ENCODE results near the gene ULBP3.
"Not testable (repeated sequence)": the region's sequence is repeated elsewhere in the genome, so short reads cannot be mapped to it uniquely, and the experiment has no call there.

ULBP3 gene

DNA sequence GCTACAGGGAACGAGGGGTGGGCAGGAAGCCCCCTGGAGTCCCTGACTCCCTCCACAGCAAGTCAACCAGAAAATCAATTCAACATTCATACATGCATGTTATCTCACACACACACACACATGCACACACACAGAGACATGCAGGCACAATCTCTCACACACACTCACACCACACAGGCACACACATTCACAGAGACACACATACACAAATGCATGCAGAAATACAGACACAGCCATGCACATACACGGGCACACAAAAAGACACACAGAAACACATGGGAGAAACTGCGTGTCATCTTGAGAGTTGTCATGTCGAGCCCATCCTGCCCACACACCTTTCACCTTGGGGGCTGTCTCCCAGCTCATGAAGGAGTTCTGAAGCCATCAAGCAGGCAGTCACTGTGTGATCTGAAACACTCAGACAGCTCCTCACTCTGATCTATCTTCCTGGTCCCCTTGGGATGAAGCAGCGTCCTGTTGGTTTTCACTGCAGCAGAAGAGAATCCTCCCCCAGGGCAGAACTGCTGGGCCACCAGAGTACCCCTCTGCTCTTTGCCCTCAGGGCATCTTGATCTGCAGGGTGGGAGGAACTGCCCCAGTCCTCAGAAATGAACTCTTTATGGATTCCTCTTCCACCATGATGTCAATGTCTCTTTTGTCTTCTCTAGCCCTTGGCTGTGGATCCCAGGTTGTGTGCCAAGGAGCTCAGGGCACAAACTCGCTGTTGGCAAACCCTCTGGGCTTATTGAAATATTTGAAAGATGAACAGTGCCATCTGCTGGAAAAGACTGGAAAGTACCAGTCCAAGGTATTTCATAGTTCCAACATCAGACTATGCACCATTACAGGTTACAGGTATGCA, 52.4 kb downstream of the ULBP3 start:
- H3K4me3 ChIP-seq (replicated peaks; ENCODE audit: insufficient read depth, low read length) = no peak overlapping the region
- H3K27ac ChIP-seq (replicated peaks) = no peak overlapping the region
- peak in 1 of 2 experiments; percentile 52 for DNase-seq (ENCODE audit: low read depth in 1 of 2, low spot score in 1 of 2)
- peaks cover 22% of the 10 kb centered on the region for H3K27me3 ChIP-seq (ENCODE audit: insufficient read depth, poor library complexity, severe bottlenecking)
- TF ChIP-seq, protein P1, sequence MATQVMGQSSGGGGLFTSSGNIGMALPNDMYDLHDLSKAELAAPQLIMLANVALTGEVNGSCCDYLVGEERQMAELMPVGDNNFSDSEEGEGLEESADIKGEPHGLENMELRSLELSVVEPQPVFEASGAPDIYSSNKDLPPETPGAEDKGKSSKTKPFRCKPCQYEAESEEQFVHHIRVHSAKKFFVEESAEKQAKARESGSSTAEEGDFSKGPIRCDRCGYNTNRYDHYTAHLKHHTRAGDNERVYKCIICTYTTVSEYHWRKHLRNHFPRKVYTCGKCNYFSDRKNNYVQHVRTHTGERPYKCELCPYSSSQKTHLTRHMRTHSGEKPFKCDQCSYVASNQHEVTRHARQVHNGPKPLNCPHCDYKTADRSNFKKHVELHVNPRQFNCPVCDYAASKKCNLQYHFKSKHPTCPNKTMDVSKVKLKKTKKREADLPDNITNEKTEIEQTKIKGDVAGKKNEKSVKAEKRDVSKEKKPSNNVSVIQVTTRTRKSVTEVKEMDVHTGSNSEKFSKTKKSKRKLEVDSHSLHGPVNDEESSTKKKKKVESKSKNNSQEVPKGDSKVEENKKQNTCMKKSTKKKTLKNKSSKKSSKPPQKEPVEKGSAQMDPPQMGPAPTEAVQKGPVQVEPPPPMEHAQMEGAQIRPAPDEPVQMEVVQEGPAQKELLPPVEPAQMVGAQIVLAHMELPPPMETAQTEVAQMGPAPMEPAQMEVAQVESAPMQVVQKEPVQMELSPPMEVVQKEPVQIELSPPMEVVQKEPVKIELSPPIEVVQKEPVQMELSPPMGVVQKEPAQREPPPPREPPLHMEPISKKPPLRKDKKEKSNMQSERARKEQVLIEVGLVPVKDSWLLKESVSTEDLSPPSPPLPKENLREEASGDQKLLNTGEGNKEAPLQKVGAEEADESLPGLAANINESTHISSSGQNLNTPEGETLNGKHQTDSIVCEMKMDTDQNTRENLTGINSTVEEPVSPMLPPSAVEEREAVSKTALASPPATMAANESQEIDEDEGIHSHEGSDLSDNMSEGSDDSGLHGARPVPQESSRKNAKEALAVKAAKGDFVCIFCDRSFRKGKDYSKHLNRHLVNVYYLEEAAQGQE (IDR thresholded peaks at IDR 0.05; ENCODE audit: insufficient replicate concordance, low read depth) = no peak
- peak; percentile 13 for TF ChIP-seq CTCF (IDR thresholded peaks at IDR 0.05; ENCODE audit: insufficient read depth, low read length)

DNA sequence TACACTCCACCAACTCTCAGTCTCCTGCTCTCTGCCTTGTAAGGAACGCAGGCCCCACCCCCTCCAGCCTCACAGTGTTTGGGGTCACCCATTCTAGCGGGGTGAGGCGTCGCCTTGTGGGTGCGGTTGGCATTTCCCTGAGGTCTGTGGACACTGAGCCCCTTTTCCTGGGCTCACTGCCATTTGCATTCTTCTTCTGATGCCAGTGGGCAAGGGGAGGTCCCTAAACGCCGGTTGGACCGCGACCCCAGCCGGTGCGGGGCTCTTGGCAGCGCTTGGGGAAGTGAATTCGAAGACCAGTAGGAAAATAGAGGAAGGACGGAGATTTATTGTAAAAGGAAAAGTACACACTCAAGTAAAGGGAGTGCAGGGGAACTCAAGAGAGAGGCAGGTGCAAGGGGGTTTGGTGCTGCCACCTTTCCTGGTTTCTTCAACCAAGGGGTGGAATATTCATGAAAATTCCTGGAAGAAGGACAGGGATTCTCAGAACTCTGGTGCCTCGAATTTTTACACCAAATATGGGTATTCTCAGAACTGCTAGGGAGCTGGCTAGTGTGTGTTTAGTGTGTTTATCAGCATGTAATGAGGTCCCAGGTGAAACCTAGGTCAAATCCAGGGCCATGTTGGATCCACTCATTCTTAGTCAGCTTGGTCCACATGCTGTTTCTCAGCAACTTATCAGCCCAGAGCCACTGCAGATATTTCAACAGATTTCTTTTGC, 53.5 kb downstream of the ULBP3 start:
- H3K27me3 ChIP-seq (ENCODE audit: insufficient read depth, poor library complexity, severe bottlenecking) = peaks cover 27% of the 10 kb centered on the region
- not testable (repeated sequence) for H3K27ac ChIP-seq (replicated peaks); DNase-seq (ENCODE audit: low read depth in 1 of 2, low spot score in 1 of 2); H3K4me3 ChIP-seq (replicated peaks; ENCODE audit: insufficient read depth, low read length)

GRCh38 chr6:150014623-150015280, 54.2 kb downstream of the ULBP3 start:
- not testable (repeated sequence) for H3K4me3 ChIP-seq (replicated peaks; ENCODE audit: insufficient read depth, low read length); DNase-seq (ENCODE audit: low read depth in 1 of 2, low spot score in 1 of 2); H3K27ac ChIP-seq (replicated peaks)
- peaks cover 31% of the 10 kb centered on the region for H3K27me3 ChIP-seq (ENCODE audit: insufficient read depth, poor library complexity, severe bottlenecking)

- not testable (repeated sequence) for DNase-seq (ENCODE audit: low read depth in 1 of 2, low spot score in 1 of 2); H3K4me3 ChIP-seq (replicated peaks; ENCODE audit: insufficient read depth, low read length); H3K27ac ChIP-seq (replicated peaks)
- peaks cover 32% of the 10 kb centered on the region for H3K27me3 ChIP-seq (ENCODE audit: insufficient read depth, poor library complexity, severe bottlenecking)
These were observed 54.9 kb downstream of the ULBP3 start for GRCh38 chr6:150013785-150014622.

GRCh38 chr6:150012846-150013784, 55.8 kb downstream of the ULBP3 start:
- not testable (repeated sequence) for H3K4me3 ChIP-seq (replicated peaks; ENCODE audit: insufficient read depth, low read length); H3K27ac ChIP-seq (replicated peaks); DNase-seq (ENCODE audit: low read depth in 1 of 2, low spot score in 1 of 2)
- peaks cover 32% of the 10 kb centered on the region for H3K27me3 ChIP-seq (ENCODE audit: insufficient read depth, poor library complexity, severe bottlenecking)
